ENCODE measurements around the gene RPS6KA2.

Gene RPS6KA2

GRCh38 chr6:166418691-166419143, 208.3 kb downstream of the RPS6KA2 start:
- DNase-seq (ENCODE audit: insufficient read length, low spot score) (no peak), FAIRE-seq (no peak)
- TF ChIP-seq POLR2A (IDR thresholded peaks at IDR 0.05; ENCODE audit: low read depth, low read length): no peak

GRCh38 chr6:166417285-166417691, 209.8 kb downstream of the RPS6KA2 start:
- no peak for DNase-seq (ENCODE audit: insufficient read length, low spot score)
- TF ChIP-seq POLR2A (IDR thresholded peaks at IDR 0.05; ENCODE audit: low read depth, low read length): no peak
- no peak for FAIRE-seq

GRCh38 chr6:166415833-166416347, 211.2 kb downstream of the RPS6KA2 start:
- TF ChIP-seq POLR2A (IDR thresholded peaks at IDR 0.05; ENCODE audit: low read depth, low read length): no peak
- FAIRE-seq (no peak), DNase-seq (ENCODE audit: insufficient read length, low spot score) (no peak)

GRCh38 chr6:166415306-166415705, 211.7 kb downstream of the RPS6KA2 start:
- FAIRE-seq (no peak), DNase-seq (ENCODE audit: insufficient read length, low spot score) (no peak)
- TF ChIP-seq POLR2A (IDR thresholded peaks at IDR 0.05; ENCODE audit: low read depth, low read length): no peak

GRCh38 chr6:166413491-166413951, 213.5 kb downstream of the RPS6KA2 start:
- no peak for TF ChIP-seq POLR2A (IDR thresholded peaks at IDR 0.05; ENCODE audit: low read depth, low read length)
- no peak for FAIRE-seq
- no peak for DNase-seq (ENCODE audit: insufficient read length, low spot score)

DNA sequence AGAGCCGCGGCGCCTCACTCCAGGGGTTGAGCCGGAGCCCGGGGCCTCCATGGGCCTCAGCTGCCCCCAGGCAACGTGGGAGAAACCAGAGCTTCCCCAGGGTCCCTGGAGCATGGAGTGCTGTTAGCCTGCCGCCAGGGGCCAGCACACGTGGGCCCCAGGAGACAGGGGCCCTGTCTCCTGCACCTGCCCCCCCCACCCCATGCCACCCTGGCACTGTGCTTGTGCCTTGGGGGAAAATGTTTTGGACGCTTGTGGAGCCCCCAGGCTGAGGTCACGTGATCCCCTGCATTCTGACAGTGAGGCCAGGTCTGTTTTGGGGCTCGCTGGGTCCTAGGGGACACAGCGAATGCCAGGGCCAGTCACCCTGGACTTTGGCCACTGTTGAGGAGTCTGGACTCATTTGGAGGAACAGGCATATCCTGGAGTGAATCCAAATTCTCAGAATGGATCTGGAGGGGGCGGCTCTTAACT, 214.1 kb downstream of the RPS6KA2 start:
- no peak for TF ChIP-seq POLR2A (IDR thresholded peaks at IDR 0.05; ENCODE audit: low read depth, low read length)
- no peak for FAIRE-seq
- DNase-seq (ENCODE audit: insufficient read length, low spot score): no peak

- DNase-seq (ENCODE audit: insufficient read length, low spot score): no peak
- no peak for TF ChIP-seq POLR2A (IDR thresholded peaks at IDR 0.05; ENCODE audit: low read depth, low read length)
- no peak for FAIRE-seq
Observed at GRCh38 chr6:166412156-166412910, 214.7 kb downstream of the RPS6KA2 start.

- no peak for FAIRE-seq
- TF ChIP-seq POLR2A (IDR thresholded peaks at IDR 0.05; ENCODE audit: low read depth, low read length): no peak
Observed at GRCh38 chr6:166411721-166412151, 215.3 kb downstream of the RPS6KA2 start.

GRCh38 chr6:166411271-166411670, 215.8 kb downstream of the RPS6KA2 start:
- DNase-seq (ENCODE audit: insufficient read length, low spot score) (no peak), FAIRE-seq (no peak)
- no peak for TF ChIP-seq POLR2A (IDR thresholded peaks at IDR 0.05; ENCODE audit: low read depth, low read length)

More at GRCh38 chr6:166411721-166412151, 215.3 kb downstream of the RPS6KA2 start:
- DNase-seq (ENCODE audit: insufficient read length, low spot score): no peak

DNA sequence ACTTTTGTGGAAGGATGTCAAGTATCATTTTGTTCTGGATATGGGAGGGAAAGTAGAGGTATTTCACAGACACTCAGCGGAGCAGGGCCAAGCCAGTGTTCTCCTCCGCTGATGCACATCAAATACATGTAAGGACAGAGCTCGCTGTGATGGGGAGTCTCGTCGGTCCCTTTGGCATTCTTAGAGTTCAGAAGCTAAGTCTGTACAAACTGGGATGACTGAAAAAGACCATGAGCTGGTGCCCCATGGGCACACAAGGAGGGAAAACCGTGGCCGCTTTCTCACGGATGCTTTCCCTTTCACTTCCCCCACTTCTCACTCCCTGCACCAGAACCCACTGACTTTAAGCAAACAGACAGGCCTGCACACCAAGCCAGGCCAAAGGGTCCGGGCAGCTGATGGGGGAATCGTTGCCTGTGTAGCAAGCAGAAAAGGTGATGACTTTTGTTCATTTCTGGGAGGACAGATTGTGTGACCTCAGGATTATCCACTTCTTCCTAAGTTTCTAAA, 216.6 kb downstream of the RPS6KA2 start:
- no peak for FAIRE-seq
- TF ChIP-seq POLR2A (IDR thresholded peaks at IDR 0.05; ENCODE audit: low read depth, low read length): no peak

DNA sequence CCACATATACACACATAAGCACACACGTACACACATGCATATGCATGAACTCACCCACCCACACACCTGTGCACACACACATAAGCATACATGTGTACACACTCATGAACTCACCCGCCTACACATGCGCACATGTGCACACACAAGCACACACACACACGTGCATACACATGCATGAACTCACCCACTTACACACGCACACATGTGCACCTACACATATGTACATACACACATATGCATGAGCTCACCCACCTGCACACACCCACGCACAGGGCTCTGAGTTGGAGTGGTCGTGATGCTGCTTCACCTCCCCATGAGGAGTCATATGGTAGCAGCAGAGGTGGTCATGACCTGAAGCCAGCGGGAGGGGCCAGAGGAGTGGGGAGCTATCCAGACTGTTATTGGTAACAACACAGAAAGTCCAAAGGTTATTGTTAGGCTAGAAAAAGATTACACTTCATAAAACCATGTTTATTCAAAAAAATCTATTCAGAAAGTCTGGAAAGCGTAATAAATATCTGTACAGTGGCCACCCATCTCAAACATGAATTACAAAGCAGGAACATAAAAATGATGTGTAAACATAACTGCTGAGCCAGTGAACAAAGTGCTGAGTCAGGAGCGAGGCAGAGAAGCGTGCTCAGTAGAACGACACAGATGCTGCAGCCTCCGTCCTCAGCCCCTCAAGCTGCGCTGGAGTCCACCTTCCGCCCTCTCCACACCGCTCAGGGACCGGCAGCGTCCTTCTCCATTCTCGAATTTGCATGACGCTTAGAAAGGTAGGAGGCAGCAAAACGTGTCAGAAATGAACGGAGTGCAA, 217.9 kb downstream of the RPS6KA2 start:
- TF ChIP-seq POLR2A (IDR thresholded peaks at IDR 0.05; ENCODE audit: low read depth, low read length): no peak
- no peak for DNase-seq (ENCODE audit: insufficient read length, low spot score)
- no peak for FAIRE-seq

More for the DNA sequence above, 216.6 kb downstream of the RPS6KA2 start:
- DNase-seq (ENCODE audit: insufficient read length, low spot score): no peak

DNA sequence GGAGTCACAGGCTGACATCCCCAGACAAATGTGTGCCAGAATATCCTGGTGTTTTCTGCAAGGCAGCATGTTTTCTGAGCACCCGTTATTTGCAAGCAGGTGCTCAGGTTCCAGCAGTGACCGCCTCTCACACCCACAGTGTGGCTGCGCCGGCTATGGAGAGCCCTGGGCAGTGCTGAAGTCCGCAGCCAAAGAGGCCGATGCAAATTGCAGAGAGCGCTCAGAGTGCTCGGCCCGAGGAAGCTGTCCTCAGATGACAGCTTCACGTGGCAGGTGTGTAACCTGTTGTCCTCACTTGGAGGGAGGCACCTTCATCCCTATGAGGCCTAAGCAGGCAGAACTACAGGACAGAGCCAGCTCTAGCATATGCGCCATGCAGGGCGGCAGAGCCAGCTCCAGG, 220.9 kb downstream of the RPS6KA2 start:
- DNase-seq (ENCODE audit: insufficient read length, low spot score) (no peak), FAIRE-seq (no peak)
- TF ChIP-seq POLR2A (IDR thresholded peaks at IDR 0.05; ENCODE audit: low read depth, low read length): no peak

DNA sequence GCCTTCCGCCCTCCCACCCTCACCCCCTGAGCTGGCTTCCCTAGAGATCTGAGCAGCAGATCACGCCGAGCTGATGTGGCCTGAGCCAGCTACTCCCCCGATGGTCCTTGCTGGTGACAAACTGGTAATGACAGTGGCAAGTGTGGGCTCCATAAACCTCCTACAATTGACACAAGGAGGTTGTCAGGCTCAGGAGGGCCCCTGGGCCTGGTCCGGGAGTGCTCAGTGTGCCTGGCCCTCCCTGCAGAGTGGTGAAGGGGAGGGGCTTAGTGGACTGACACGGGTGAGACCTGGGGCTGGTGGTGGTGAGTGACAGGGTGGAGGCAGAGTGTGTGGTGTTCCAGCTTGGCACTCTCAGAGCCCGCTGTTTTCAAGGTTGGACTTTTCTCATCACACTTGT, 221.7 kb downstream of the RPS6KA2 start:
- no peak for DNase-seq (ENCODE audit: insufficient read length, low spot score)
- no peak for FAIRE-seq
- no peak for TF ChIP-seq POLR2A (IDR thresholded peaks at IDR 0.05; ENCODE audit: low read depth, low read length)
